CD14-positive monocyte (primary cell): ENCODE results near the gene CNTNAP5. TPM values are rescaled to one million over a fixed set of nuclear protein-coding genes. Genes with fewer than 3 reads are reported as not detected.
"Not testable (repeated sequence)": the region's sequence is repeated elsewhere in the genome, so short reads cannot be mapped to it uniquely, and the experiment has no call there.

Experiments
- DNase-seq, 3 donors: peaks; one replicate each; pipeline ENCODE4 v3.0.0-alpha.2; 2011 to 2022
- H2AFZ ChIP-seq: 2 replicates; pipeline ENCODE4 v1.6.0; 2012; ENCODE audit warnings: mild to moderate bottlenecking, low read depth, low read length, inconsistent platforms; ENCODE audit not compliant: insufficient read depth, poor library complexity, severe bottlenecking
- H3K27ac ChIP-seq, 2 donors: 1 replicate in 1 of 2; 2 replicates in 1 of 2; pipeline ENCODE4 v1.5.1; 2012 to 2013; ENCODE audit warnings: low read length in 2 of 2, control low read depth in 1 of 2, inconsistent platforms in 1 of 2, low read depth in 1 of 2, mild to moderate bottlenecking in 1 of 2
- H3K27me3 ChIP-seq, 2 donors: one replicate each; pipeline versions ENCODE4 v1.6.0 to v1.6.1; 2011 to 2013; ENCODE audit warnings: low read length in 2 of 2; ENCODE audit not compliant: control insufficient read depth in 2 of 2, insufficient read depth in 2 of 2
- H3K36me3 ChIP-seq, 2 donors: replicated peaks in 1 of 2; 1 replicate in 1 of 2; 2 replicates in 1 of 2; pipeline versions ENCODE4 v1.5.1 to v1.6.1; 2012 to 2013; ENCODE audit warnings: low read length in 2 of 2, control low read depth in 1 of 2, inconsistent platforms in 1 of 2, mild to moderate bottlenecking in 1 of 2; ENCODE audit not compliant: insufficient read depth in 2 of 2, control insufficient read depth in 1 of 2
- H3K4me1 ChIP-seq, 2 donors: 1 replicate in 1 of 2; 2 replicates in 1 of 2; pipeline versions ENCODE4 v1.5.1 to v1.6.1; 2012 to 2013; ENCODE audit warnings: low read length in 2 of 2, control low read depth in 1 of 2, inconsistent platforms in 1 of 2, mild to moderate bottlenecking in 1 of 2, moderate library complexity in 1 of 2; ENCODE audit not compliant: insufficient read depth in 2 of 2, control insufficient read depth in 1 of 2
- H3K4me2 ChIP-seq: replicated peaks from 2 replicates; pipeline ENCODE3; 2012; ENCODE audit warnings: low read length, moderate library complexity, mild to moderate bottlenecking; ENCODE audit not compliant: poor library complexity, severe bottlenecking; ENCODE audit errors: extremely low read depth
- H3K4me3 ChIP-seq, 3 experiments: fragments of 200-600 bp in 1 of 3; sonication (generic) in 1 of 3; replicated peaks in 1 of 3; 1 replicate in 2 of 3; 2 replicates in 1 of 3; pipeline ENCODE4 v1.5.1; 2011 to 2013; ENCODE audit warnings: low read length in 3 of 3, mild to moderate bottlenecking in 3 of 3, control low read depth in 2 of 3, low read depth in 2 of 3, inconsistent platforms in 1 of 3, moderate library complexity in 1 of 3
- H3K79me2 ChIP-seq: 2 replicates; pipeline ENCODE4 v1.6.0; 2012; ENCODE audit warnings: mild to moderate bottlenecking, control low read depth, inconsistent platforms, low read length, moderate library complexity; ENCODE audit not compliant: insufficient read depth
- H3K9ac ChIP-seq: 2 replicates; pipeline ENCODE4 v1.6.0; 2017; ENCODE audit warnings: low read length, mild to moderate bottlenecking; ENCODE audit not compliant: insufficient read depth, poor library complexity, severe bottlenecking
- H3K9me3 ChIP-seq, 2 donors: replicated peaks in 1 of 2; 1 replicate in 1 of 2; 2 replicates in 1 of 2; pipeline versions ENCODE4 v1.5.1 to v1.6.1; 2012 to 2013; ENCODE audit warnings: low read length in 2 of 2, control low read depth in 1 of 2; ENCODE audit not compliant: control insufficient read depth in 1 of 2, insufficient read depth in 1 of 2
- H4K20me1 ChIP-seq: 2 replicates; pipeline ENCODE4 v1.6.0; 2012; ENCODE audit warnings: mild to moderate bottlenecking, low read length, control low read depth, moderate library complexity; ENCODE audit not compliant: insufficient read depth
- H3K27ac Mint-ChIP-seq, 7 donors: one replicate each; pipeline ENCODE4 v1.8.0; 2020; ENCODE audit warnings: mild to moderate bottlenecking in 7 of 7, mixed read lengths in 7 of 7, moderate library complexity in 6 of 7, inconsistent platforms in 2 of 7
- H3K27me3 Mint-ChIP-seq, 3 donors: one replicate each; pipeline ENCODE4 v1.8.0; 2021 to 2022; ENCODE audit warnings: low read depth in 3 of 3, mild to moderate bottlenecking in 3 of 3, mixed read lengths in 3 of 3, moderate library complexity in 3 of 3, inconsistent platforms in 1 of 3
- H3K36me3 Mint-ChIP-seq, 2 donors: one replicate each; pipeline ENCODE4 v1.8.0; 2020; ENCODE audit warnings: mixed read lengths in 2 of 2, inconsistent platforms in 1 of 2, mild to moderate bottlenecking in 1 of 2
- H3K4me1 Mint-ChIP-seq: one replicate; pipeline ENCODE4 v1.8.0; 2020; ENCODE audit warnings: mild to moderate bottlenecking, mixed read lengths
- H3K4me3 Mint-ChIP-seq, 2 donors: one replicate each; pipeline ENCODE4 v1.8.0; 2020; ENCODE audit warnings: mild to moderate bottlenecking in 2 of 2, mixed read lengths in 2 of 2, moderate library complexity in 1 of 2
- H3K9me3 Mint-ChIP-seq, 7 donors: one replicate each; pipeline ENCODE4 v1.8.0; 2020 to 2022; ENCODE audit warnings: mixed read lengths in 7 of 7, mild to moderate bottlenecking in 6 of 7, moderate library complexity in 6 of 7, inconsistent platforms in 2 of 7
- WGBS: methylation state at CpG from one replicate; pipeline ENCODE4 v1.1.5; 2013; ENCODE audit warnings: missing lambda C conversion rate; ENCODE audit not compliant: insufficient coverage; 5-methylcytosine and 5-hydroxymethylcytosine counted together
- intact Hi-C, 2 donors: fragments of 100-400 bp; cut with micrococcal nuclease; formaldehyde crosslinking; loops; one replicate each; pipeline versions ENCODE4 v1.15.0 to v1.15.1; 2023
- polyA plus RNA-seq, 3 donors: library from polyadenylated mRNA; depleted of rRNA in 1 of 3; unstranded in 2 of 3; stranded (reverse) in 1 of 3; fragments of 300-500 nt in 2 of 3; fragments of >200 nt in 1 of 3; fragmentation: Illumina TruSeq in 2 of 3; gene quantifications; 1 replicate in 2 of 3; 2 replicates in 1 of 3; pipeline ENCODE4 v1.2.3, GENCODE V29; 2012 to 2021
- TF ChIP-seq, protein P1 (sequence below): fragments of 200-600 bp; IDR thresholded peaks from one replicate; pipeline ENCODE4 v1.8.0; 2022; ENCODE audit warnings: antibody characterized with exemption, mild to moderate bottlenecking

CNTNAP5 gene
- polyA plus RNA-seq, 3 donors, result not detected

DNA sequence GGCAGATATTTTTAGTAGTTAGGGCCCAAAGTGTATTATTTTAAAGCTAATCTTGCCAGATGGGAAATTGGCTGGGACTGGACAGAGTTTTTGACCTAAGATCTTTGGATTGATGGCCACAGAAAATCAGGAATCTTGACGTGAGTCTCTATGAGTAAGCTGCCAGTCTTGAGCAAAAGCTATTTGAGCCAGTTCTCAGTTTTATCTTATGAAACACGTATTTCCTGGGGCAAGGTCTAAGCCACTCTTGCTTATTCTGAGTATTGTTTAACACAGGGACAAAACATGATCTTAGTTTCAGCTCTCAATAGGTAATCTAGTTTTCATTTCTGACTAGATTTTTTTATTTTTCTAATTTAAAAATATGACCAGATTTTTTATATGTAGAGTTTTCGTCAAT lies 329.4 kb downstream of the CNTNAP5 start:
- Histone ChIP-seq H3K4me1 (no peaks in the 10 kb centered on the region), H3K27ac (no peak overlapping the region), H2AFZ (no peak overlapping the region), H3K36me3 (no peaks in the 10 kb centered on the region), H4K20me1 (no peaks in the 10 kb centered on the region), H3K9me3 (no peaks in the 10 kb centered on the region), H3K79me2 (no peaks in the 10 kb centered on the region), H3K27me3 (no peaks in the 10 kb centered on the region), H3K9ac (no peak overlapping the region), H3K4me3 (no peak overlapping the region), H3K4me2 (no peak overlapping the region)
- peaks cover 0 to 4% (median 0%) of the 10 kb centered on the region in 7 donors for H3K9me3 Mint-ChIP-seq
- no peaks in the 10 kb centered on the region for H3K27me3 Mint-ChIP-seq
- no peaks in the 10 kb centered on the region for H3K36me3 Mint-ChIP-seq
- no peaks in the 10 kb centered on the region for H3K4me1 Mint-ChIP-seq
- H3K4me3 Mint-ChIP-seq, result no peak overlapping the region
- WGBS, result 41% methylated on average over 2 of the region's 3 CpGs
- H3K27ac Mint-ChIP-seq, result no peak overlapping the region
- TF ChIP-seq, protein P1, sequence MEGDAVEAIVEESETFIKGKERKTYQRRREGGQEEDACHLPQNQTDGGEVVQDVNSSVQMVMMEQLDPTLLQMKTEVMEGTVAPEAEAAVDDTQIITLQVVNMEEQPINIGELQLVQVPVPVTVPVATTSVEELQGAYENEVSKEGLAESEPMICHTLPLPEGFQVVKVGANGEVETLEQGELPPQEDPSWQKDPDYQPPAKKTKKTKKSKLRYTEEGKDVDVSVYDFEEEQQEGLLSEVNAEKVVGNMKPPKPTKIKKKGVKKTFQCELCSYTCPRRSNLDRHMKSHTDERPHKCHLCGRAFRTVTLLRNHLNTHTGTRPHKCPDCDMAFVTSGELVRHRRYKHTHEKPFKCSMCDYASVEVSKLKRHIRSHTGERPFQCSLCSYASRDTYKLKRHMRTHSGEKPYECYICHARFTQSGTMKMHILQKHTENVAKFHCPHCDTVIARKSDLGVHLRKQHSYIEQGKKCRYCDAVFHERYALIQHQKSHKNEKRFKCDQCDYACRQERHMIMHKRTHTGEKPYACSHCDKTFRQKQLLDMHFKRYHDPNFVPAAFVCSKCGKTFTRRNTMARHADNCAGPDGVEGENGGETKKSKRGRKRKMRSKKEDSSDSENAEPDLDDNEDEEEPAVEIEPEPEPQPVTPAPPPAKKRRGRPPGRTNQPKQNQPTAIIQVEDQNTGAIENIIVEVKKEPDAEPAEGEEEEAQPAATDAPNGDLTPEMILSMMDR, result no peak
- intact Hi-C loops, result no loop called here
- DNase-seq, result no peak

DNA sequence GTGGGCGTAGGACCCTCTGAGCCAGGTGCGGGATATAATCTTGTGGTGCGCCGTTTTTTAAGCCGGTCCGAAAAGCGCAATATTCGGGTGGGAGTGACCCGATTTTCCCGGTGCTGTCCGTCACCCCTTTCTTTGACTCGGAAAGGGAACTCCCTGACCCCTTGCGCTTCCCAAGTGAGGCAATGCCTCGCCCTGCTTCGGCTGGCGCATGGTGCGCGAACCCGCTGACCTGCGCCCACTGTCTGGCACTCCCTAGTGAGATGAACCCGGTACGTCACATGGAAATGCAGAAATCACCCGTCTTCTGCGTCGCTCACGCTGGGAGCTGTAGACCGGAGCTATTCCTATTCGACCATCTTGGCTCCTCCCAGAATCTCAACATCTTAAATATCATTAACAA lies 336.9 kb downstream of the CNTNAP5 start:
- H3K9me3 ChIP-seq, H3K4me2 ChIP-seq, H3K27me3 ChIP-seq, DNase-seq, H3K4me3 Mint-ChIP-seq, H3K36me3 Mint-ChIP-seq, H3K27me3 Mint-ChIP-seq, H3K27ac Mint-ChIP-seq, H3K4me3 ChIP-seq, H2AFZ ChIP-seq, H3K27ac ChIP-seq, H3K4me1 ChIP-seq, H3K9ac ChIP-seq, intact Hi-C loops, H3K4me1 Mint-ChIP-seq, H3K36me3 ChIP-seq, H4K20me1 ChIP-seq, H3K79me2 ChIP-seq: not testable (repeated sequence)
- H3K9me3 Mint-ChIP-seq, result peaks cover 3 to 13% (median 6%) of the 10 kb centered on the region in 7 donors
- WGBS, result 96% methylated on average over 23 of the region's 28 CpGs
